Keratinocyte (primary cell): ENCODE data around the gene LSM4. TPM values are rescaled to one million over a fixed set of nuclear protein-coding genes. Genes with fewer than 3 reads are reported as not detected.

ENCODE experiments used
- DNase-seq: peaks from one replicate; pipeline ENCODE4 v3.0.0-alpha.2; 2011; ENCODE audit warnings: low read depth, missing footprints, low spot score
- FAIRE-seq: peaks from 2 replicates; lab custom pipeline; 2011; peaks lifted over from hg19 to GRCh38; lab: Jason Lieb, UNC
- H2AFZ ChIP-seq: 2 replicates; pipeline ENCODE4 v1.6.0; 2012; ENCODE audit warnings: low read length, control low read depth, inconsistent platforms; ENCODE audit not compliant: control insufficient read depth
- H3K27ac ChIP-seq: 2 replicates; pipeline ENCODE4 v1.5.1; 2011; ENCODE audit warnings: low read length; ENCODE audit not compliant: control insufficient read depth, insufficient read depth
- H3K27me3 ChIP-seq: 3 replicates; pipeline ENCODE4 v1.6.0; 2011; ENCODE audit warnings: low read length; ENCODE audit not compliant: control insufficient read depth, insufficient read depth; ENCODE audit errors: extremely low read depth
- H3K36me3 ChIP-seq, 2 experiments: 2 replicates in 1 of 2; 3 replicates in 1 of 2; pipeline ENCODE4 v1.5.1; 2011; ENCODE audit warnings: low read length in 2 of 2, mild to moderate bottlenecking in 1 of 2; ENCODE audit not compliant: control insufficient read depth in 2 of 2, insufficient read depth in 2 of 2; ENCODE audit errors: extremely low read depth in 1 of 2
- H3K4me1 ChIP-seq: 3 replicates; pipeline ENCODE4 v1.5.1; 2011; ENCODE audit warnings: low read length; ENCODE audit not compliant: control insufficient read depth, insufficient read depth; ENCODE audit errors: extremely low read depth
- H3K4me2 ChIP-seq: 3 replicates; pipeline ENCODE4 v1.6.0; 2011; ENCODE audit warnings: low read depth, low read length; ENCODE audit not compliant: control insufficient read depth, insufficient read depth; ENCODE audit errors: extremely low read depth
- H3K4me3 ChIP-seq, 3 experiments: fragments of 200-600 bp in 1 of 3; sonication (generic) in 1 of 3; 2 replicates in 2 of 3; 3 replicates in 1 of 3; pipeline ENCODE4 v1.5.1; 2011 to 2016; ENCODE audit warnings: low read length in 3 of 3, mild to moderate bottlenecking in 3 of 3, control low read depth in 2 of 3, inconsistent platforms in 1 of 3, low read depth in 1 of 3, mixed read lengths in 1 of 3, mixed run types in 1 of 3, moderate library complexity in 1 of 3; ENCODE audit not compliant: control insufficient read depth in 2 of 3, insufficient read depth in 2 of 3; ENCODE audit errors: extremely low read depth in 1 of 3
- H3K79me2 ChIP-seq: 2 replicates; pipeline ENCODE4 v1.6.0; 2012; ENCODE audit warnings: low read length; ENCODE audit not compliant: control insufficient read depth, insufficient read depth
- H3K9ac ChIP-seq: 3 replicates; pipeline ENCODE4 v1.6.0; 2011; ENCODE audit warnings: low read length; ENCODE audit not compliant: control insufficient read depth, insufficient read depth; ENCODE audit errors: extremely low read depth
- H3K9me1 ChIP-seq: 3 replicates; pipeline ENCODE4 v1.6.0; 2011; ENCODE audit warnings: low read length; ENCODE audit not compliant: control insufficient read depth, insufficient read depth; ENCODE audit errors: extremely low read depth
- H3K9me3 ChIP-seq: 2 replicates; pipeline ENCODE4 v1.5.1; 2012; ENCODE audit warnings: low read depth, low read length; ENCODE audit not compliant: control insufficient read depth
- H4K20me1 ChIP-seq: 3 replicates; pipeline ENCODE4 v1.6.0; 2011; ENCODE audit warnings: low read length; ENCODE audit not compliant: control insufficient read depth, insufficient read depth; ENCODE audit errors: extremely low read depth
- CTCF ChIP-seq, 3 experiments: IDR thresholded peaks in 1 of 3; conservative IDR thresholded peaks in 1 of 3; optimal IDR thresholded peaks in 1 of 3; 2 replicates in 2 of 3; 3 replicates in 1 of 3; pipeline versions ENCODE3 to v1.5.1; 2011; ENCODE audit warnings: low read length in 3 of 3, mild to moderate bottlenecking in 3 of 3, moderate library complexity in 2 of 3, control low read depth in 1 of 3, inconsistent platforms in 1 of 3; ENCODE audit not compliant: insufficient read depth in 2 of 3; ENCODE audit errors: extremely low read depth in 1 of 3
- EZH2 ChIP-seq: IDR thresholded peaks from one replicate; pipeline ENCODE4 v1.6.1; 2012; ENCODE audit warnings: inconsistent platforms, mild to moderate bottlenecking, low read length, moderate library complexity
- dilution Hi-C: fragments of 300-500 bp; cut with MboI; formaldehyde crosslinking; loops from one replicate; pipeline ENCODE4 v1.7.0; 2020; ENCODE audit warnings: low sequenced_read_pairs; ENCODE audit not compliant: extremely low pct_ligation_motif_present
- polyA plus RNA-seq, 5 experiments: library from polyadenylated mRNA; depleted of rRNA in 3 of 5; stranded (reverse) in 3 of 5; stranded (forward) in 1 of 5; unstranded in 1 of 5; fragments of >200 nt; gene quantifications; 1 replicate in 1 of 5; 2 replicates in 3 of 5; 3 replicates in 1 of 5; pipeline versions ENCODE4 v1.2.1 to v1.2.3, GENCODE V29; 2011 to 2012; ENCODE audit warnings: missing spikeins in 2 of 5, low read depth in 1 of 5, low replicate concordance in 1 of 5

LSM4 gene
- polyA plus RNA-seq, 1 donor (not counting 4 experiments of a cell fraction or from before 2014, with no cell fraction given): 162 TPM

GRCh38 chr19:18348171-18348570, 25.3 kb upstream of the LSM4 start:
- TF ChIP-seq EZH2: no peak
- TF ChIP-seq CTCF (optimal IDR thresholded peaks at IDR 0.05 in 1 of 3, IDR thresholded peaks at IDR 0.05 in 1 of 3, conservative IDR thresholded peaks at IDR 0.05 in 1 of 3; ENCODE audit: extremely low read depth in 1 of 3, insufficient read depth in 2 of 3, low read length in 3 of 3): no peak
- no peaks in the 10 kb centered on the region for H3K36me3 ChIP-seq
- no peak for DNase-seq
- H3K9me3 ChIP-seq: no peaks in the 10 kb centered on the region
- dilution Hi-C loops: no loop called here
- FAIRE-seq: no peak
- no peak overlapping the region for H3K9ac ChIP-seq
- H3K9me1 ChIP-seq: no peaks in the 10 kb centered on the region
- no peaks in the 10 kb centered on the region for H3K27me3 ChIP-seq
- H3K4me1 ChIP-seq: peaks cover 27% of the 10 kb centered on the region
- H3K4me2 ChIP-seq: no peak overlapping the region
- H3K27ac ChIP-seq: no peak overlapping the region
- H3K79me2 ChIP-seq: no peaks in the 10 kb centered on the region
- H4K20me1 ChIP-seq: no peaks in the 10 kb centered on the region
- no peak overlapping the region for H3K4me3 ChIP-seq
- no peak overlapping the region for H2AFZ ChIP-seq

GRCh38 chr19:18346091-18346490, 23.2 kb upstream of the LSM4 start:
- DNase-seq: no peak
- Histone ChIP-seq H3K27ac (no peak overlapping the region), H3K9me3 (no peaks in the 10 kb centered on the region), H3K36me3 (no peaks in the 10 kb centered on the region), H3K9ac (peak overlapping the region; percentile 18), H3K4me2 (peak overlapping the region; percentile 26), H3K27me3 (no peaks in the 10 kb centered on the region), H3K4me1 (peaks cover 32% of the 10 kb centered on the region), H4K20me1 (no peaks in the 10 kb centered on the region), H3K79me2 (no peaks in the 10 kb centered on the region), H3K9me1 (no peaks in the 10 kb centered on the region), H3K4me3 (no peak overlapping the region), H2AFZ (no peak overlapping the region)
- TF ChIP-seq CTCF (optimal IDR thresholded peaks at IDR 0.05 in 1 of 3, IDR thresholded peaks at IDR 0.05 in 1 of 3, conservative IDR thresholded peaks at IDR 0.05 in 1 of 3; ENCODE audit: extremely low read depth in 1 of 3, insufficient read depth in 2 of 3, low read length in 3 of 3) (no peak), EZH2 (no peak)
- peak; percentile 77 for FAIRE-seq
- dilution Hi-C loops: no loop called here
